BJ (cell line): ENCODE results near the gene GPR158. TPM values are rescaled to one million over a fixed set of nuclear protein-coding genes. Genes with fewer than 3 reads are reported as not detected.

Source experiments
- CTCF ChIA-PET: fragments of 350-600 bp; formaldehyde crosslinking; extraction: SDS; loops from one replicate; lab custom pipeline; 2021; ENCODE audit warnings: antibody characterized with exemption, inconsistent platforms; lab: Yijun Ruan, JAX
- POLR2A ChIA-PET: fragments of 300-600 bp; sonication (Branson Sonifier 250); formaldehyde crosslinking; extraction: SDS; loops from one replicate; lab custom pipeline; 2021; ENCODE audit warnings: antibody characterized with exemption; lab: Charles Lee
- DNase-seq: peaks from one replicate; pipeline ENCODE4 v3.0.0-alpha.2; 2011; ENCODE audit warnings: low read depth
- H3K27me3 ChIP-seq: 2 replicates; pipeline ENCODE4 v1.6.0; 2011; ENCODE audit warnings: low read length; ENCODE audit not compliant: control insufficient read depth, insufficient read depth
- H3K36me3 ChIP-seq: 2 replicates; pipeline ENCODE4 v1.5.1; 2011; ENCODE audit warnings: low read length; ENCODE audit not compliant: control insufficient read depth, insufficient read depth
- H3K4me3 ChIP-seq: 2 replicates; pipeline ENCODE4 v1.5.1; 2011; ENCODE audit warnings: low read depth, mild to moderate bottlenecking, control low read depth, low read length
- polyA plus RNA-seq: library from polyadenylated mRNA; depleted of rRNA; stranded (reverse); fragments of >200 nt; gene quantifications from 2 replicates; pipeline ENCODE4 v1.2.3, GENCODE V29; 2011
- TF ChIP-seq, protein P1 (sequence below): IDR thresholded peaks from 2 replicates; pipeline ENCODE4 v1.5.1; 2011; ENCODE audit warnings: low read depth, mild to moderate bottlenecking, control low read depth, inconsistent platforms, low read length, moderate library complexity; ENCODE audit not compliant: insufficient read depth

Gene GPR158
- polyA plus RNA-seq, 1 experiment: 0.01 TPM

DNA sequence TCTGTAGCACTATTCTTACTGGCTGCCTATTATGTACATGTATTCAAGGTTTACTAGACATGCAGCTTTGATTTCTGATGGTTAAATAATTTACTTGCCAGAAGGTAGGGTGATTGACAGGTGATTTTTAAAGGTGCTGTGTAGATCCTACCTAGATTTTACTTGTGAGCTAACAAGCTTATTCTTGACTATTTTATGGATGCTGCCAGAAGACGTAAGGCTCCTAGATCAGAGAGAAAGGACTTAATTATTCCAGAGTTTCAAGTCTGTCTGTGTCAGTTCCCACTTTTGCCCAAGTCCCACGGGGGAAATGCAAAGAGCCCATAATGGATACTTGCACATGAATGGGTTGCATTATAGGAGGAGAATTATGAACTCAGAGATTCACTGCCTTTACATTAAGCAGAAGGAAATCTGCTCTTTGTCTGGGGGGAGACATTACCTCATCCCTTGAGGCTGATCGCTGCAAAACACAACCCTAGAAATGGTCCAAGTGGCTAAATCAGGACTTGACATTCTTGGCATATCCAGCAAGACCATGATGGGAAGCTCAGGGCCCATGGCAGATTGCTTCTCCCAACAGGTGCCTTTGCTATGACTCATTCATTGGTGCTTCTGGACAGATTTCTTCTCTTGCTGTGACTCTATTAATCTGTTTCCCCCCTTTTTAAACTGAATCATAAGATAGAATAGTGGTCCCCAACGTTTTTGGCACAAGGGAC lies 32.1 kb downstream of the GPR158 start:
- DNase-seq: no peak
- no peak overlapping the region for H3K4me3 ChIP-seq
- TF ChIP-seq, protein P1, sequence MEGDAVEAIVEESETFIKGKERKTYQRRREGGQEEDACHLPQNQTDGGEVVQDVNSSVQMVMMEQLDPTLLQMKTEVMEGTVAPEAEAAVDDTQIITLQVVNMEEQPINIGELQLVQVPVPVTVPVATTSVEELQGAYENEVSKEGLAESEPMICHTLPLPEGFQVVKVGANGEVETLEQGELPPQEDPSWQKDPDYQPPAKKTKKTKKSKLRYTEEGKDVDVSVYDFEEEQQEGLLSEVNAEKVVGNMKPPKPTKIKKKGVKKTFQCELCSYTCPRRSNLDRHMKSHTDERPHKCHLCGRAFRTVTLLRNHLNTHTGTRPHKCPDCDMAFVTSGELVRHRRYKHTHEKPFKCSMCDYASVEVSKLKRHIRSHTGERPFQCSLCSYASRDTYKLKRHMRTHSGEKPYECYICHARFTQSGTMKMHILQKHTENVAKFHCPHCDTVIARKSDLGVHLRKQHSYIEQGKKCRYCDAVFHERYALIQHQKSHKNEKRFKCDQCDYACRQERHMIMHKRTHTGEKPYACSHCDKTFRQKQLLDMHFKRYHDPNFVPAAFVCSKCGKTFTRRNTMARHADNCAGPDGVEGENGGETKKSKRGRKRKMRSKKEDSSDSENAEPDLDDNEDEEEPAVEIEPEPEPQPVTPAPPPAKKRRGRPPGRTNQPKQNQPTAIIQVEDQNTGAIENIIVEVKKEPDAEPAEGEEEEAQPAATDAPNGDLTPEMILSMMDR: no peak
- POLR2A ChIA-PET: no interaction called here
- H3K36me3 ChIP-seq: no peaks in the 10 kb centered on the region
- H3K27me3 ChIP-seq: no peaks in the 10 kb centered on the region
- CTCF ChIA-PET: no interaction called here

DNA sequence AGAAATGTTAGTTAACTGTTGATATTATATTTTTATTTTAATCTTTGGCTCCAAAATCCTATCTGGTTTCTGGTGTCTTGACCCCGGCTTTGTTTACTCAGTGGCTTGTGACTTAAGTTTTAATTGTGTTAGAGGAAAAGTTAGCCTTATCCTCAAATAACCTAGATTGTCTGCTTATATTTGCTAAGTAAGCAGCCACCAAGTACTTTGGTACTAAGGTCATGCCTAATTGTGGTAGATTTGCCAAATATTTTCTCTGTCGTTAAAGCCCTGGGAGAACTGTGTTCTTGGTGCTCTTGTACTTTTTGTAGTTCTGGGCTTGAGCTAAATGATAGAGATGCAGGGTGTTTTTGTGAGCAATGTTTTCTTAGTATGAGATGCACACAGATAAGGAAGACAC lies 34.8 kb downstream of the GPR158 start:
- CTCF ChIA-PET: no interaction called here
- no peaks in the 10 kb centered on the region for H3K36me3 ChIP-seq
- POLR2A ChIA-PET: no interaction called here
- no peaks in the 10 kb centered on the region for H3K27me3 ChIP-seq
- TF ChIP-seq, protein P1: no peak
- DNase-seq: no peak
- H3K4me3 ChIP-seq: no peak overlapping the region

DNA sequence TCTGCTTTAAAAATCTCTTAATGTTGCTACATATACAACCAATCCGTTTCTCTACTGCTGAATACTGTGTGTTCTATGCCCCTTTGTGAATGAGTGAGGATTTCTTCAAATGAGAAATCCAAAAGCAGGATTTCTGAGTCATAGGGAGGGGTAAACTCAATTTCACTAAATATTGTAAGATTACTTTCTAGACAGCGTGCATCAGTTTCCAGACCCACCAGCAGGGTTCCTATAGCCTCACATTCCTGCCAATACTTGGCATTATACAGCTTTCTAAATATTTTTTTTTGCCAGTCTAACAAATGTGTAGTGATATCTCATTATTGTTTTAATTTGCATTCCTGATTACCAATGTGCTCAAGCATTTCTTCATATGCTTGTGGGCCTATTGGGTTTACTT lies 35.5 kb downstream of the GPR158 start:
- H3K27me3 ChIP-seq: no peaks in the 10 kb centered on the region
- DNase-seq: no peak
- POLR2A ChIA-PET: no interaction called here
- CTCF ChIA-PET: no interaction called here
- no peaks in the 10 kb centered on the region for H3K36me3 ChIP-seq
- TF ChIP-seq, protein P1: no peak
- no peak overlapping the region for H3K4me3 ChIP-seq

DNA sequence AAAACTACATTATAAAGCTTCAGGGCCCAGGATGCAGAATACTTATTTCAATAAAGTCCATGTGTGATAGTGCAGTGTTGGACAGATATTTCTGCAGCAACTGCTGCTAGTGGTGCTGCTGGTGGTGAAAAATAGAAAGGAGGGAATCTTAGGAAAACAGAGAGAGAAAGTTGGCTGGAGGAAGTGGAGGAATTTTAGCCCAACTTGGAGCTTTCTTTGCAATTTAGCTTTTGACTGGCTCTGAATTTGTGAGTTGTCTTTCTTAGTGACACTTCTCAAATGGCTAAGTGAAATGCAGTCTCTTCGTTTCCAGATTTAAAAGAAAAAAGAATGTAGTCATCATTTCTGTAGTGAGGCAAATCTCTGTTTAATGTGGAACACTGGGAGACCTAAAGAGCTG lies 45.4 kb downstream of the GPR158 start:
- DNase-seq: no peak
- Histone ChIP-seq H3K4me3 (no peak overlapping the region), H3K27me3 (no peaks in the 10 kb centered on the region), H3K36me3 (no peaks in the 10 kb centered on the region)
- ChIA-PET CTCF (interaction anchor here (1.4 kb wide), 1 partner anchor 107 kb away, joined by 4 read pairs; no protein-coding TSS in a partner anchor), POLR2A (no interaction called here)
- TF ChIP-seq, protein P1: no peak

DNA sequence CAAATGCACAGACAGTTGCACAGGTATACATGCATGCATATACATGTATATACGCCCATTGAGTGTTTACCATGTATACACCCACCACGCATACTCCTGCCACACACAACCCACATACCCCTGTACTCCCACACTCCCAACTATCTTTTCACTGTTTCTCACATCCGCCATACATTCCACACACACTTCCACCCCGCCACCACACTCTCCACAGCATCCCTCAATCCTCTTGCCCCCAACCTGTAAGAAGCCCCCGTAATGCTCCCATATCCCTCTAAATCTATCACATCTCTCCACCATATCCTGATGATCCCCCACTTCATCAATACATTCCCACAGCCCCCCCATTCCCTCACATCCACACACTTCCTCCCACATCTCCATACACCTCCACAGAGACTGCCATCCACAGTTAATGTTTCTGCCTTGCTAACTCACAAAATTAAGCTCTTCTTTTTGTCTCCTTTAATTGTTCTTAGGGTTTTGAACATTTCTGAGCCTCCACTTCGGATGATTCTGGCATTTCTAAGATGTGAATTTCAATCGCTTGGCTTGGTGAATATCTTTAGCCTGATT lies 47.4 kb downstream of the GPR158 start:
- Histone ChIP-seq H3K4me3 (no peak overlapping the region), H3K27me3 (no peaks in the 10 kb centered on the region), H3K36me3 (no peaks in the 10 kb centered on the region)
- ChIA-PET CTCF (no interaction called here), POLR2A (no interaction called here)
- no peak for DNase-seq
- TF ChIP-seq, protein P1: no peak
